A549 (cell line): Measurements from ENCODE around the gene COL12A1. TPM values are rescaled to one million over a fixed set of nuclear protein-coding genes. Genes with fewer than 3 reads are reported as not detected.

ENCODE experiments used
- ATAC-seq, 2 experiments: fragments of 200-7000 bp in 1 of 2; fragments of >200 bp in 1 of 2; cut with Nextera tagmentation in 1 of 2; cut with Tn5 transposase in 1 of 2; 3 replicates each; pipeline versions ENCODE4 v1.8.0 to v1.9.1; 2018 to 2020; ENCODE audit warnings: mild to moderate bottlenecking in 1 of 2, moderate library complexity in 1 of 2
- CTCF ChIA-PET: fragments of 300-600 bp; sonication (Branson Sonifier 250); formaldehyde crosslinking; extraction: SDS; loops from one replicate; lab custom pipeline; 2021; ENCODE audit warnings: antibody characterized with exemption, inconsistent platforms; lab: Yijun Ruan, JAX
- POLR2A ChIA-PET: fragments of 350-600 bp; formaldehyde crosslinking; extraction: SDS; loops from one replicate; lab custom pipeline; 2021; ENCODE audit warnings: antibody characterized with exemption, inconsistent platforms; lab: Yijun Ruan, JAX
- DNase-seq, 2 experiments: peaks; one replicate each; pipeline versions ENCODE4 v3.0.0 to v3.0.0-alpha.2; 2011 to 2016; ENCODE audit warnings: low read depth in 1 of 2, low spot score in 1 of 2
- FAIRE-seq: peaks from 2 replicates; lab custom pipeline; 2011; peaks lifted over from hg19 to GRCh38; lab: Jason Lieb, UNC
- H3K27ac ChIP-seq, 2 experiments: fragments of >200 bp; sonication (Bioruptor Twin); formaldehyde crosslinking; 3 replicates each; pipeline ENCODE4 v1.5.1; 2016 to 2017
- H3K4me1 ChIP-seq: fragments of >200 bp; sonication (Bioruptor Twin); formaldehyde crosslinking; 3 replicates; pipeline ENCODE4 v1.6.1; 2016
- H3K4me2 ChIP-seq: fragments of >200 bp; sonication (Bioruptor Twin); formaldehyde crosslinking; 3 replicates; pipeline ENCODE4 v1.6.1; 2016
- H3K4me3 ChIP-seq: fragments of >200 bp; sonication (Bioruptor Twin); formaldehyde crosslinking; 3 replicates; pipeline ENCODE4 v1.5.1; 2016
- H3K9me3 ChIP-seq: fragments of >200 bp; sonication (Bioruptor Twin); formaldehyde crosslinking; 3 replicates; pipeline ENCODE4 v1.6.1; 2016
- BCL3 ChIP-seq: fragments of >200 bp; sonication (Bioruptor Twin); formaldehyde crosslinking; IDR thresholded peaks from 3 replicates; pipeline ENCODE4 v1.6.1; 2016
- CBX2 ChIP-seq: fragments of 200-600 bp; sonication (generic); IDR thresholded peaks from 2 replicates; pipeline ENCODE4 v1.6.1; 2016; ENCODE audit warnings: low read depth, mild to moderate bottlenecking, borderline replicate concordance
- CEBPB ChIP-seq, 2 experiments: fragments of >200 bp in 1 of 2; sonication (Bioruptor Twin) in 1 of 2; formaldehyde crosslinking in 1 of 2; IDR thresholded peaks; 2 replicates each; pipeline ENCODE4 v1.6.1; 2012 to 2016
- CHD2 ChIP-seq: fragments of 150-350 bp; IDR thresholded peaks from 2 replicates; pipeline ENCODE4 v1.6.1; 2014; ENCODE audit warnings: low read length; ENCODE audit not compliant: partially characterized antibody
- E2F6 ChIP-seq: IDR thresholded peaks from 2 replicates; pipeline ENCODE4 v1.6.1; 2012; ENCODE audit warnings: low read depth, borderline replicate concordance
- EP300 ChIP-seq, 2 experiments: fragments of >200 bp; sonication (Bioruptor Twin); formaldehyde crosslinking; IDR thresholded peaks; 2 replicates in 1 of 2; 3 replicates in 1 of 2; pipeline ENCODE4 v1.6.1; 2016 to 2017
- ESRRA ChIP-seq: fragments of 150-350 bp; IDR thresholded peaks from 2 replicates; pipeline ENCODE4 v1.6.1; 2014; ENCODE audit warnings: mild to moderate bottlenecking, low read length, borderline replicate concordance
- FOSL2 ChIP-seq, 2 experiments: fragments of 450-650 bp in 1 of 2; fragments of >200 bp in 1 of 2; sonication (Bioruptor Twin) in 1 of 2; formaldehyde crosslinking; IDR thresholded peaks; 2 replicates each; pipeline versions ENCODE4 v1.5.0 to v1.6.1; 2016 to 2020; ENCODE audit warnings: mild to moderate bottlenecking in 1 of 2, moderate library complexity in 1 of 2
- FOXS1 ChIP-seq: fragments of 250-450 bp; sonication (Bioruptor Pico); IDR thresholded peaks from 2 replicates; pipeline ENCODE4 v1.5.0; 2020; ENCODE audit warnings: mild to moderate bottlenecking, moderate library complexity
- HDAC2 ChIP-seq: fragments of 200-600 bp; sonication (generic); IDR thresholded peaks from 2 replicates; pipeline ENCODE4 v1.6.1; 2016
- HES2 ChIP-seq: fragments of >200 bp; sonication (Bioruptor Twin); formaldehyde crosslinking; IDR thresholded peaks from 2 replicates; pipeline ENCODE4 v1.6.1; 2016
- HEYL ChIP-seq: fragments of 250-450 bp; sonication (Bioruptor Pico); IDR thresholded peaks from 2 replicates; pipeline ENCODE4 v1.8.0; 2021; ENCODE audit warnings: mild to moderate bottlenecking, moderate library complexity
- HMGXB4 ChIP-seq: fragments of 250-450 bp; sonication (Bioruptor Pico); IDR thresholded peaks from 2 replicates; pipeline ENCODE4 v1.5.0; 2021; ENCODE audit warnings: mild to moderate bottlenecking, moderate library complexity, borderline replicate concordance
- HOXB13 ChIP-seq: fragments of 250-450 bp; sonication (Bioruptor Pico); IDR thresholded peaks from 2 replicates; pipeline ENCODE4 v1.5.0; 2020; ENCODE audit warnings: low read depth, mild to moderate bottlenecking, moderate library complexity
- KDM5A ChIP-seq: fragments of 200-600 bp; sonication (generic); IDR thresholded peaks from 2 replicates; pipeline ENCODE4 v1.6.1; 2016; ENCODE audit warnings: antibody characterized with exemption, mild to moderate bottlenecking
- MAX ChIP-seq: IDR thresholded peaks from 2 replicates; pipeline ENCODE4 v1.6.1; 2012
- NPAS2 ChIP-seq: fragments of 250-450 bp; sonication (Bioruptor Pico); IDR thresholded peaks from 2 replicates; pipeline ENCODE4 v1.8.0; 2022; ENCODE audit warnings: mild to moderate bottlenecking, moderate library complexity, borderline replicate concordance
- NR3C1 ChIP-seq: fragments of >200 bp; sonication (Bioruptor Twin); formaldehyde crosslinking; IDR thresholded peaks from 3 replicates; pipeline ENCODE4 v1.6.1; 2017
- POLR2A ChIP-seq: IDR thresholded peaks from 2 replicates; pipeline ENCODE4 v1.6.1; 2012; ENCODE audit warnings: mild to moderate bottlenecking, low read length
- RAD21 ChIP-seq, 2 experiments: fragments of >200 bp in 1 of 2; sonication (Bioruptor Twin) in 1 of 2; formaldehyde crosslinking in 1 of 2; IDR thresholded peaks in 1 of 2; conservative IDR thresholded peaks in 1 of 2; 2 replicates in 1 of 2; 3 replicates in 1 of 2; pipeline ENCODE4 v1.6.1; 2012 to 2018; ENCODE audit warnings: inconsistent platforms in 1 of 2
- RARB ChIP-seq: fragments of 250-450 bp; sonication (Bioruptor Pico); IDR thresholded peaks from 2 replicates; pipeline ENCODE4 v1.8.0; 2021; ENCODE audit warnings: mild to moderate bottlenecking, moderate library complexity
- SREBF2 ChIP-seq: fragments of 450-650 bp; IDR thresholded peaks from 2 replicates; pipeline ENCODE4 v1.6.1; 2014; ENCODE audit warnings: mild to moderate bottlenecking, moderate library complexity
- TFCP2L1 ChIP-seq: fragments of 250-450 bp; sonication (Bioruptor Pico); IDR thresholded peaks from 2 replicates; pipeline ENCODE4 v1.5.0; 2021; ENCODE audit warnings: mild to moderate bottlenecking
- TP53 ChIP-seq: fragments of 250-450 bp; sonication (Bioruptor Pico); IDR thresholded peaks from 2 replicates; pipeline ENCODE4 v1.5.0; 2021; ENCODE audit warnings: mild to moderate bottlenecking, moderate library complexity
- ZC3H11A ChIP-seq: fragments of 450-650 bp; IDR thresholded peaks from 2 replicates; pipeline ENCODE4 v1.6.1; 2014; ENCODE audit warnings: antibody characterized with exemption, mild to moderate bottlenecking
- WGBS: methylation state at CpG from one replicate; pipeline ENCODE4 v1.1.6; 2017; ENCODE audit errors: missing lambda C conversion rate; 5-methylcytosine and 5-hydroxymethylcytosine counted together
- polyA plus RNA-seq, 4 experiments: library from polyadenylated mRNA; depleted of rRNA in 3 of 4; stranded (reverse); fragments of >200 nt; fragmentation: RNase III in 1 of 4; extraction: RNeasy Plus Mini Kit Qiagen cat#74134 plus additional on column Dnase treatment in 1 of 4; gene quantifications; 2 replicates in 3 of 4; 3 replicates in 1 of 4; pipeline ENCODE4 v1.2.3, GENCODE V29; 2011 to 2017
- TF ChIP-seq, protein P1 (sequence below): fragments of 450-650 bp; IDR thresholded peaks from 2 replicates; pipeline ENCODE4 v1.6.1; 2014; ENCODE audit warnings: antibody characterized with exemption

COL12A1 gene
- polyA plus RNA-seq, 2 of the 4 experiments (the other 2 are of a cell fraction), result 6.3 to 11.2 TPM

DNA sequence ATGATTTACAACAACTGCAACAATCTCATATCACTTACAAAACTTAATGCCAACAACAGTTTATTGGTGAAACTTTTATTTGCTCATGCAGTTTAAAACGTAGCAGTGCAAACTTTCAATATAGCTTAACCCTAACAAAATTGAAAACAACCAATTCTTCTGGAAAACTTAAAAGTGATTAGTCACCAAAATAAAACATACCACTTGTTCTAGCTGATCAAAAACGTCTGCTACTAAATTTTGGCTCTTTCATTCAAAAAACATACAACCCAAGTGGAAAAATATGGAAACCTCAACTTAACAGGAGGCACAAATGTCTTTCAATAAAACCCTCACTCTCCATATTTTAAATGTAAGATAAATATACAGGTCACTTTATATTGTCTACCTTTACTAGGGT, 39.6 kb downstream of the COL12A1 start:
- no peaks in the 10 kb centered on the region for H3K9me3 ChIP-seq
- DNase-seq (no peak), ATAC-seq (no peak), FAIRE-seq (no peak)
- WGBS, result 16% methylated on average over 2 of the region's 2 CpGs
- no peak overlapping the region for H3K27ac ChIP-seq
- H3K4me1 ChIP-seq, result no peaks in the 10 kb centered on the region
- no peak overlapping the region for H3K4me2 ChIP-seq
- no peak for TF ChIP-seq CBX2
- no peak for TF ChIP-seq HMGXB4 (CRISPR knock-in tag)
- no peak for TF ChIP-seq NR3C1
- TF ChIP-seq HDAC2, result no peak
- TF ChIP-seq TFCP2L1 (CRISPR knock-in tag), result no peak
- no peak for TF ChIP-seq ZC3H11A
- no peak for TF ChIP-seq HES2
- no peak for TF ChIP-seq POLR2A
- no peak for TF ChIP-seq BCL3
- TF ChIP-seq CHD2, result no peak
- TF ChIP-seq TP53 (CRISPR knock-in tag), result no peak
- TF ChIP-seq RARB (CRISPR knock-in tag), result no peak
- POLR2A ChIA-PET, result no interaction called here
- CTCF ChIA-PET, result no interaction called here
- no peak overlapping the region for H3K4me3 ChIP-seq

- Histone ChIP-seq H3K4me1 (no peaks in the 10 kb centered on the region), H3K27ac (no peak overlapping the region), H3K4me3 (no peak overlapping the region), H3K4me2 (no peak overlapping the region), H3K9me3 (no peaks in the 10 kb centered on the region)
- DNase-seq (no peak), FAIRE-seq (no peak), ATAC-seq (no peak)
- ChIA-PET POLR2A (no interaction called here), CTCF (no interaction called here)
- TF ChIP-seq EP300 (IDR thresholded peaks at IDR 0.05), result no peak
- no peak for TF ChIP-seq RAD21 (conservative IDR thresholded peaks at IDR 0.05 in 1 of 2, IDR thresholded peaks at IDR 0.05 in 1 of 2)
- TF ChIP-seq FOXS1 (CRISPR knock-in tag), result no peak
- TF ChIP-seq ESRRA, result no peak
- TF ChIP-seq NPAS2, result no peak
- TF ChIP-seq RARB (CRISPR knock-in tag), result no peak
- no peak for TF ChIP-seq NR3C1
- no peak for TF ChIP-seq HOXB13
- TF ChIP-seq BCL3, result no peak
- no peak for TF ChIP-seq CEBPB (IDR thresholded peaks at IDR 0.05)
- no peak for TF ChIP-seq KDM5A
Observed at GRCh38 chr6:75158176-75158575, 47.7 kb downstream of the COL12A1 start.

DNA sequence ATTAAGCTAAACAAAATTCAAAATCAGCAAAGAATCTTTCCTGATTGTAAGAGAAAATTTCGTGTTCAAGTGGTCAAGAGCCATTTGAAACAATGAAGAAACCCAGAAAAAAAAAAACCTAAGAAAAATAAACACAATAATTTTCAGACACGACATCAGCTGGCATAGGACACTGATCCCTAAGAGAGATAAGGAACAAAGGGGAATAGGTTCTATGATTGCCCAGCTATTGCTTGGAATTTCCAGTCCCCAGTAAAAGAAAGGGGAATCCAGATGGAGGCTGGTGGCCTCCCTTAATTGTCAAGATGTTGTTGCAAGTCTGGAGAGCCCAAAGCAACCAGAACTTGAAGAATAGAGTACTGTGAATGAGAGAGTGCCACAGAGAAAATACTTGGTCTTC, 48.5 kb downstream of the COL12A1 start:
- WGBS, result 9% methylated on average over 2 of the region's 2 CpGs
- Histone ChIP-seq H3K4me1 (no peaks in the 10 kb centered on the region), H3K4me3 (no peak overlapping the region), H3K4me2 (no peak overlapping the region), H3K9me3 (no peaks in the 10 kb centered on the region), H3K27ac (no peak overlapping the region)
- POLR2A ChIA-PET, result no interaction called here
- CTCF ChIA-PET, result no interaction called here
- ATAC-seq (no peak), DNase-seq (no peak), FAIRE-seq (no peak)
- no peak for TF ChIP-seq BCL3
- no peak for TF ChIP-seq POLR2A
- TF ChIP-seq, protein P1, sequence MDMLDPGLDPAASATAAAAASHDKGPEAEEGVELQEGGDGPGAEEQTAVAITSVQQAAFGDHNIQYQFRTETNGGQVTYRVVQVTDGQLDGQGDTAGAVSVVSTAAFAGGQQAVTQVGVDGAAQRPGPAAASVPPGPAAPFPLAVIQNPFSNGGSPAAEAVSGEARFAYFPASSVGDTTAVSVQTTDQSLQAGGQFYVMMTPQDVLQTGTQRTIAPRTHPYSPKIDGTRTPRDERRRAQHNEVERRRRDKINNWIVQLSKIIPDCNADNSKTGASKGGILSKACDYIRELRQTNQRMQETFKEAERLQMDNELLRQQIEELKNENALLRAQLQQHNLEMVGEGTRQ, result no peak
- TF ChIP-seq HDAC2, result no peak
- no peak for TF ChIP-seq FOSL2 (IDR thresholded peaks at IDR 0.05)
- TF ChIP-seq FOSL2 (CRISPR knock-in tag; IDR thresholded peaks at IDR 0.05), result no peak
- TF ChIP-seq E2F6, result no peak
- TF ChIP-seq HEYL (CRISPR knock-in tag), result no peak
- no peak for TF ChIP-seq SREBF2
- no peak for TF ChIP-seq HES2
- TF ChIP-seq MAX, result no peak
